Measurements from ENCODE around the gene NPLOC4. TPM values are rescaled to one million over a fixed set of nuclear protein-coding genes. Genes with fewer than 3 reads are reported as not detected.

NPLOC4 gene
- total RNA-seq, 1 donor from 2014 or later = 51.9 TPM

DNA sequence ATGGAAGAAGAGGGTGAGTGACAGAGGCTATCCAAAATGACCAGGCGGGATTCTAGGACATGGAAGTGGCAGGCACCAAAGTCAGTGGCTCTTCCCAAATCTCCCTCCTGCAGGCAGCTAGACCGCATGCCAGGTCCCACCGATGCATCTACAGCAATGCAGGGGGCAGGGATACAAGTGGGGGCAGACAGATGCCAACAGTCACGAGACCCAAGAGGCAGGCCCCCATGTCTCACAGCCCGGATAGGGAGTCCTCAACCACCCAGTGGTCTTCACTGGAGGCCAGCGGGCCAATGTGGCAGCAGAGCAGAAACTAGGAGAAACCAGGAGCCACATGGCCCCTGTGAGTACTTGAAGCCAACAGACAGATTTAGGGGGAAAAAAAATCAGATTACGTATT, 20.0 kb downstream of the NPLOC4 start:
- TF ChIP-seq CTCF (conservative IDR thresholded peaks at IDR 0.05; ENCODE audit: low read depth, low read length) = no peak
- no peak overlapping the region for H3K4me3 ChIP-seq (ENCODE audit: low read depth, low read length)
- no peak for DNase-seq (ENCODE audit: low read depth)

DNA sequence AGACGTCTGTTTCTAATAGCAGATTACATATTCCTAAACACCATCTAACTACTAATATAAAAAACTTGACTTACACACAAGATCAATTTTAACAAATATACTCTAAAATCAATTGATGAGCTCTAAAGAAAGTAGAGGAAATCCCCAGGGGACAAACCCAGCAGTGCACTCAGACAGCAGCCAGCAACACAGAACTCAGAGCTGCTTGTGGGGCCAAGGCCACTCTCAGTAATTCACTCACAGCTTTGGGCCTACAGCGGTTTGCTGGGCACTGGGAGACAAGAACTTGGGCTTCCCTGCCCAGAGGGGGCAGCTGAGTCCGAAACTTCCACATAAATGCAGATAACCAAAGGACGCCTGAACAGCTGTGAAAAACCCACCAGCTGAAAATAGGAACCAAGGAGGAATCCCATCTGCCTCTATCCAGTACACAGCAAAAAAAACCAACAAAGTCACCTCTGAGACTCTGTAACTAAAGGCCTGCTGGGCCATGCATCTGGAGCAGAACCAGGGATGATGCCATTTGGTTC, 21.4 kb downstream of the NPLOC4 start:
- no peak for DNase-seq (ENCODE audit: low read depth)
- no peak overlapping the region for H3K4me3 ChIP-seq (ENCODE audit: low read depth, low read length)
- no peak for TF ChIP-seq CTCF (conservative IDR thresholded peaks at IDR 0.05; ENCODE audit: low read depth, low read length)

- no peak overlapping the region for H3K4me3 ChIP-seq (ENCODE audit: low read depth, low read length)
- no peak for TF ChIP-seq CTCF (conservative IDR thresholded peaks at IDR 0.05; ENCODE audit: low read depth, low read length)
- no peak for DNase-seq (ENCODE audit: low read depth)
These were observed 24.5 kb downstream of the NPLOC4 start for GRCh38 chr17:81612172-81612970.

DNA sequence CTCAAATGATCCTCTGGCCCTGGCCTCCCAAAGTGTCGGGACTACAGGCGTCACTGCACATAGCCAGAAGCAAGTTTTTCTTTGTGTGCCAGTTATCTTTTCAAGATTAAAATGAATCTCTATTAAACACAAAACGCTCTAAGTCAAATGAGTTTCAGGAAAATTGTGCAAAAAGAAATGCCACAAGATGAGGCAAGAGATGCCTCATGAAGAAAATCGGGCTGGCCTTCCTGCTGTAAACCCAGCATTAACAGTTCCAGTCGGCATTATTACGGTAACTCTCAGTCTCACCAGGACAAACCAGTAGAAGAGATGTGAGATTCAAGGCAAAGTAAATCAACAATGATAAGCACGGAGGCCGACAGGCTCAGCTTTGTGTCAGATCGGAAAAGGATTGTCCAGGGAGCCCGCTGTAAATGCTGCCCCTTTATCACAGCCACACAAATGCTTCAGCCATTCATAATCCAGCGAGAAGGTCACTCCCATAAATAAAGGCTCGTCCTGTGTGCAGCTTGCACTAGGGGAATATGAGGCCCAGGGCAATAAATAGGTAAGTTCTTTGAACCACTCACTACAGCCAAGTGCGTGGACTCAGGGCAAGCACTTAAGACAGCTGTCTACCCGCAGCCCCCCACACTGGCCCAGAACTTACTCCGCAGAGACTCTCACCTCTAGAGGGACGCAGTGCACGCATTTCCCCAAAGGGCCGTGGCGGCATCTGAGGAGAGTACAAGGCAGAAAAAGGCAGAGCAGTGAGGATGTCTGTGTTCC, 27.2 kb downstream of the NPLOC4 start:
- DNase-seq (ENCODE audit: low read depth) = no peak
- TF ChIP-seq CTCF (conservative IDR thresholded peaks at IDR 0.05; ENCODE audit: low read depth, low read length) = no peak
- H3K4me3 ChIP-seq (ENCODE audit: low read depth, low read length) = no peak overlapping the region

- no peak for TF ChIP-seq CTCF (conservative IDR thresholded peaks at IDR 0.05; ENCODE audit: low read depth, low read length)
- DNase-seq (ENCODE audit: low read depth) = no peak
These were observed 28.3 kb downstream of the NPLOC4 start for GRCh38 chr17:81608605-81609004.

DNA sequence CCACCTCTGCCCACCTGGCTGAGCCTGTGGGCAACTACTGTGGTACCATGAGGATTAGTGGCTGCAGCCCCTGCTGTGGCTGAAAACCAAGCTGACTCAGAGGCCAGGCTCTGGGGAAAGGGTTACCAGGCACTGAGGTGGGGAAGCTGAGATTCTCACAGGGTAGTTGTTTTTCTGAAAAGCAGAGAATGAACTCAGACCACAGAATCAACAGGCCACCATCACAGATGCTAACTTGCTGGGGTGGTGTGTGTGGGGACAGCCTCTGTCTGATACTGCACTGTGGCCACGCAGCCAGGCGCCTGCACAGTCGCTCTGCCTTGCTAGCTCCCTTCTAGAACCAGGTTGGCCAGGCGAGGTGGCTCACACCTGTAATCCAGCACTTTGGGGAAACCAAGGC, 28.8 kb downstream of the NPLOC4 start:
- H3K4me3 ChIP-seq (ENCODE audit: low read depth, low read length) = no peak overlapping the region
- DNase-seq (ENCODE audit: low read depth) = no peak
- no peak for TF ChIP-seq CTCF (conservative IDR thresholded peaks at IDR 0.05; ENCODE audit: low read depth, low read length)

More at GRCh38 chr17:81608605-81609004, 28.3 kb downstream of the NPLOC4 start:
- H3K4me3 ChIP-seq (ENCODE audit: low read depth, low read length) = no peak overlapping the region
